Ovary (tissue), 9 donors: Measurements from ENCODE around the gene RUSC1. TPM values are rescaled to one million over a fixed set of nuclear protein-coding genes. Genes with fewer than 3 reads are reported as not detected.
"Not testable (repeated sequence)": the region's sequence is repeated elsewhere in the genome, so short reads cannot be mapped to it uniquely, and the experiment has no call there.

Source experiments
- DNase-seq, 5 donors: peaks; one replicate each; pipeline ENCODE4 v3.0.0-alpha.2; 2019 to 2020
- H3K27ac ChIP-seq, 2 donors: fragments of 200-600 bp; one replicate each; pipeline versions ENCODE4 v1.5.1 to v1.8.0; 2019 to 2022
- H3K27me3 ChIP-seq: fragments of 200-600 bp; one replicate; pipeline ENCODE4 v1.8.0; 2022
- H3K36me3 ChIP-seq: fragments of 200-600 bp; sonication (generic); one replicate; pipeline ENCODE4 v1.5.1; 2019
- H3K4me1 ChIP-seq: one replicate; pipeline ENCODE4 v1.8.1; 2013; ENCODE audit warnings: mild to moderate bottlenecking, moderate library complexity; ENCODE audit not compliant: insufficient read depth
- H3K4me3 ChIP-seq: fragments of 200-600 bp; sonication (generic); one replicate; pipeline ENCODE4 v1.5.1; 2017
- H3K9me3 ChIP-seq, 2 donors: fragments of 200-600 bp in 1 of 2; sonication (generic) in 1 of 2; one replicate each; pipeline versions ENCODE4 v1.5.1 to v1.8.1; 2013 to 2019; ENCODE audit warnings: mild to moderate bottlenecking in 1 of 2, moderate library complexity in 1 of 2
- CTCF ChIP-seq, 3 donors: fragments of 450-650 bp in 2 of 3; fragments of 200-600 bp in 1 of 3; IDR thresholded peaks; one replicate each; pipeline versions ENCODE4 v1.5.1 to v1.8.0; 2016 to 2022; ENCODE audit warnings: antibody characterized with exemption in 3 of 3, mild to moderate bottlenecking in 1 of 3
- EP300 ChIP-seq: sonication (generic); formaldehyde crosslinking; IDR thresholded peaks from one replicate; pipeline ENCODE4 v1.6.1; 2017; ENCODE audit warnings: antibody characterized with exemption
- POLR2A ChIP-seq: fragments of 450-650 bp; IDR thresholded peaks from one replicate; pipeline ENCODE4 v1.6.1; 2017; ENCODE audit warnings: antibody characterized with exemption, mild to moderate bottlenecking, moderate library complexity
- WGBS, 3 donors: extraction: QIAGEN DNeasy Blood & Tissue Kit in 1 of 3; methylation state at CpG; one replicate each; pipeline versions ENCODE4 v1.1.5 to v1.1.7; 2013 to 2017; 5-methylcytosine and 5-hydroxymethylcytosine counted together
- intact Hi-C, 4 donors: fragments of 100-400 bp; cut with DNase I; formaldehyde crosslinking; loops; one replicate each; pipeline versions ENCODE4 v1.11.0 to v1.15.1; 2022 to 2023
- polyA plus RNA-seq, 2 donors: library from polyadenylated mRNA; stranded (reverse); fragments of 200-250 nt in 1 of 2; fragments of 350-450 nt in 1 of 2; fragmentation: Illumina TruSeq in 1 of 2; extraction: RNeasy Lipid Tissue Mini Kit (QIAGEN cat#74804) in 1 of 2; gene quantifications; one replicate each; pipeline ENCODE4 v1.2.3, GENCODE V29; 2013 to 2014
- total RNA-seq, 7 donors: library from RNA; depleted of rRNA in 2 of 7; stranded (reverse); fragments of >200 nt in 2 of 7; fragmentation: NEBNext Ultra II Directional in 3 of 7; extraction: Animal tissue kit (Norgen Biotek cat#: 25700) in 3 of 7; gene quantifications; one replicate each; pipeline versions ENCODE4 v1.1.0 to v1.2.4, GENCODE V29; 2016 to 2023
- donor health status: DM: no; HTN: no; CAD: no; lungs with moderate emphysema.
- donor health status: DM: no; HTN: no; CAD: no.
- donor health status: Bipolar disorder and iron deficiency.
- donor health status: DM: yes; HTN: yes; CAD: no.
- donor health status: DM: no; HTN: no; CAD: no.
- donor health status: DM: yes; HTN: yes; CAD: no.

Gene RUSC1
- total and polyA plus RNA-seq, 9 donors: 13.5 to 55.6 (median 27.6) TPM

GRCh38 chr1:155287987-155288543 lies 32.6 kb upstream of the RUSC1 start:
- Histone ChIP-seq H3K9me3 (no peaks in the 10 kb centered on the region), H3K4me3 (no peak overlapping the region), H3K27ac (no peak overlapping the region), H3K27me3 (no peaks in the 10 kb centered on the region), H3K36me3 (no peaks in the 10 kb centered on the region), H3K4me1 (no peaks in the 10 kb centered on the region)
- WGBS, 3 donors: 84 to 92% (median 89%) methylated on average over 21 of the region's 21 CpGs
- TF ChIP-seq CTCF (IDR thresholded peaks at IDR 0.05) (no peak), EP300 (no peak), POLR2A (no peak)
- no peak for DNase-seq
- intact Hi-C loops: no loop called here

- H3K36me3 ChIP-seq, intact Hi-C loops, H3K27ac ChIP-seq, H3K9me3 ChIP-seq, H3K27me3 ChIP-seq, H3K4me1 ChIP-seq, DNase-seq, H3K4me3 ChIP-seq: not testable (repeated sequence)
- 72 to 80% (median 74%) methylated on average over 10 of the region's 10 CpGs for WGBS, 3 donors
Measured at GRCh38 chr1:155291006-155291405, 29.7 kb upstream of the RUSC1 start.

- Histone ChIP-seq H3K27ac (no peak overlapping the region), H3K4me1 (peaks cover 3% of the 10 kb centered on the region), H3K4me3 (no peak overlapping the region), H3K9me3 (no peaks in the 10 kb centered on the region), H3K27me3 (no peaks in the 10 kb centered on the region), H3K36me3 (no peaks in the 10 kb centered on the region)
- DNase-seq: no peak
- 80 to 88% (median 87%) methylated on average over 17 of the region's 17 CpGs for WGBS, 3 donors
- intact Hi-C loops: no loop called here
- no peak for TF ChIP-seq CTCF (IDR thresholded peaks at IDR 0.05)
- TF ChIP-seq EP300: no peak
- no peak for TF ChIP-seq POLR2A
Measured at GRCh38 chr1:155293086-155293749, 27.5 kb upstream of the RUSC1 start.

- H3K4me1 ChIP-seq: peaks cover 3% of the 10 kb centered on the region
- intact Hi-C loops: no loop called here
- WGBS, 3 donors: 27 to 38% (median 37%) methylated on average over 41 to 46 of the region's 46 CpGs
- no peaks in the 10 kb centered on the region for H3K27me3 ChIP-seq
- no peak for DNase-seq
- no peaks in the 10 kb centered on the region for H3K36me3 ChIP-seq
- TF ChIP-seq CTCF (IDR thresholded peaks at IDR 0.05) (no peak), POLR2A (no peak), EP300 (no peak)
- H3K4me3 ChIP-seq: no peak overlapping the region
- no peaks in the 10 kb centered on the region for H3K9me3 ChIP-seq
- no peak overlapping the region for H3K27ac ChIP-seq
Measured at GRCh38 chr1:155294520-155295182, 26.0 kb upstream of the RUSC1 start.
